Upper lobe of right lung (tissue), 1 donor: ENCODE data around the gene DUS2. TPM values are rescaled to one million over a fixed set of nuclear protein-coding genes. Genes with fewer than 3 reads are reported as not detected.
"Not testable (repeated sequence)": the region's sequence is repeated elsewhere in the genome, so short reads cannot be mapped to it uniquely, and the experiment has no call there.

ENCODE experiments used
- ATAC-seq: fragments of 200-7000 bp; cut with Tn5 transposase; one replicate; pipeline ENCODE4 v1.9.1; 2020; ENCODE audit warnings: mild to moderate bottlenecking, moderate library complexity
- DNase-seq: peaks from one replicate; pipeline ENCODE4 v3.0.0-alpha.2; 2020
- H3K27ac ChIP-seq: fragments of 200-600 bp; one replicate; pipeline ENCODE4 v1.8.0; 2022
- H3K27me3 ChIP-seq: fragments of 200-600 bp; one replicate; pipeline ENCODE4 v1.8.0; 2022; ENCODE audit warnings: mild to moderate bottlenecking
- H3K36me3 ChIP-seq: fragments of 200-600 bp; one replicate; pipeline ENCODE4 v1.8.0; 2022
- H3K4me1 ChIP-seq: fragments of 200-600 bp; one replicate; pipeline ENCODE4 v1.8.0; 2022
- H3K4me3 ChIP-seq: fragments of 200-600 bp; one replicate; pipeline ENCODE4 v1.8.0; 2022; ENCODE audit warnings: mild to moderate bottlenecking
- H3K9me3 ChIP-seq: fragments of 200-600 bp; one replicate; pipeline ENCODE4 v1.8.0; 2022
- intact Hi-C: fragments of 100-400 bp; cut with DNase I; formaldehyde crosslinking; loops from one replicate; pipeline ENCODE4 v1.11.0; 2022
- total RNA-seq: library from RNA; stranded (reverse); fragmentation: NEBNext Ultra II Directional; extraction: Animal tissue kit (Norgen Biotek cat#: 25700); gene quantifications from one replicate; pipeline ENCODE4 v1.2.1, GENCODE V29; 2021
- TF ChIP-seq, protein P1 (sequence below): fragments of 200-600 bp; IDR thresholded peaks from one replicate; pipeline ENCODE4 v1.8.0; 2022; ENCODE audit warnings: antibody characterized with exemption
- donor health status: DM: no; HTN: yes; CAD: no; lungs with severe emphysema.

DUS2 gene
- total RNA-seq, 1 donor from 2014 or later, result 11.2 TPM

DNA sequence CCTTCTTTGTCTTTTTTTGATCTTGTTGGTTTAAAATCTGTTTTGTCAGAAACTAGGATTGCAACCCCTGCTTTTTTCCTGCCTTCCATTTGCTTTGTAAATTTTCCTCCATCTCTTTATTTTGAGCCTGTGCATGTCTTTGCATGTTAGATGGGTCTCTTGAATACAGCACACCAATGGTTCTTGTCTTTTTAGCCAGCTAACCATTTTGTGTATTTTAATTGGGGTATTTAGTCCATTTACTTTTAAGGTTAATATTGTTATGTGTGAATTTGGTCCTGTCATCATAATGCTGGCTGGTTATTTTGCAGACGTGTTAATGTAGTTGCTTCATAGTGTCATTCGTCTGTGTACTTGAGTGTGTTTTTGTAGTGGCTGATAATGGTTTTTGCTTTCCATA, 88.3 kb downstream of the DUS2 start:
- TF ChIP-seq, protein P1, sequence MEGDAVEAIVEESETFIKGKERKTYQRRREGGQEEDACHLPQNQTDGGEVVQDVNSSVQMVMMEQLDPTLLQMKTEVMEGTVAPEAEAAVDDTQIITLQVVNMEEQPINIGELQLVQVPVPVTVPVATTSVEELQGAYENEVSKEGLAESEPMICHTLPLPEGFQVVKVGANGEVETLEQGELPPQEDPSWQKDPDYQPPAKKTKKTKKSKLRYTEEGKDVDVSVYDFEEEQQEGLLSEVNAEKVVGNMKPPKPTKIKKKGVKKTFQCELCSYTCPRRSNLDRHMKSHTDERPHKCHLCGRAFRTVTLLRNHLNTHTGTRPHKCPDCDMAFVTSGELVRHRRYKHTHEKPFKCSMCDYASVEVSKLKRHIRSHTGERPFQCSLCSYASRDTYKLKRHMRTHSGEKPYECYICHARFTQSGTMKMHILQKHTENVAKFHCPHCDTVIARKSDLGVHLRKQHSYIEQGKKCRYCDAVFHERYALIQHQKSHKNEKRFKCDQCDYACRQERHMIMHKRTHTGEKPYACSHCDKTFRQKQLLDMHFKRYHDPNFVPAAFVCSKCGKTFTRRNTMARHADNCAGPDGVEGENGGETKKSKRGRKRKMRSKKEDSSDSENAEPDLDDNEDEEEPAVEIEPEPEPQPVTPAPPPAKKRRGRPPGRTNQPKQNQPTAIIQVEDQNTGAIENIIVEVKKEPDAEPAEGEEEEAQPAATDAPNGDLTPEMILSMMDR, result no peak
- intact Hi-C loops, result no loop called here
- Histone ChIP-seq H3K27me3 (no peaks in the 10 kb centered on the region), H3K4me1 (peaks cover 28% of the 10 kb centered on the region), H3K27ac (no peak overlapping the region), H3K36me3 (no peaks in the 10 kb centered on the region), H3K9me3 (no peaks in the 10 kb centered on the region), H3K4me3 (no peak overlapping the region)
- DNase-seq (no peak), ATAC-seq (no peak)

DNA sequence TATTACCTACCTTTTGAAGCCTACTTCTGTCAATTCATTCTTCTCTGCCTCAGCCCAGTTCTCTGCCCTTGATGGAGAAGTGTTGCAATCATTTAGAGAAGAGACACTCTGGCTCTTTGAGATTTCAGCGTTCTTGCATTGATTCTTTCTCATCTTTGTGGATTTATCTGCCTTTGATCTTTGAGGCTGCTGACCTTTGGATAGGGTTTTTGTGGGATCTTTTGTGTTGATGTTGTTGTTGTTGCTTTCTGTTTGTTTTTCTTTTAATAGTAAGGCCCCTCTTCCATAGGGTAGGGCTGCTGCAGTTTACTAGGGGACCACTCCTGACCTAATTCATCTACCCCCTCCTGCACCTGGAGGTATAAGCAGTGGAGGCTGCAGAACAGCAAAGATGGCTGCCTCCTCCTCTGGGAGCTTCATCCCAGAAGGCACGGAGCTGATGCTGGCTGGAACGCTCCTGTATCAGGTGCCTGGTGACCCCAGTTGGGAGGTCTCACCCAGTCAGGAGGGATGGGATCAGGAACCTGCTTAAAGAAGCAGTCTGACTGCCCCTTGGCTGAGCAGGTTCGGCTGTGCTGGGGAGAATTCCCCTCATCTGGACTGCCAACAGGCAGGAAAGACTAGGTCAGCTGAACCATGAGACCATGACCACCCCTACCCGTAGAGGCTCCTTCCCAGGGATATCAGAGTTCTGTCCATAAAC, 90.1 kb downstream of the DUS2 start:
- H3K9me3 ChIP-seq, result no peaks in the 10 kb centered on the region
- no peak overlapping the region for H3K27ac ChIP-seq
- DNase-seq, result no peak
- TF ChIP-seq, protein P1, result no peak
- H3K27me3 ChIP-seq, result no peaks in the 10 kb centered on the region
- no peaks in the 10 kb centered on the region for H3K36me3 ChIP-seq
- intact Hi-C loops, result no loop called here
- ATAC-seq, result peak; percentile 39
- peaks cover 39% of the 10 kb centered on the region for H3K4me1 ChIP-seq
- no peak overlapping the region for H3K4me3 ChIP-seq

DNA sequence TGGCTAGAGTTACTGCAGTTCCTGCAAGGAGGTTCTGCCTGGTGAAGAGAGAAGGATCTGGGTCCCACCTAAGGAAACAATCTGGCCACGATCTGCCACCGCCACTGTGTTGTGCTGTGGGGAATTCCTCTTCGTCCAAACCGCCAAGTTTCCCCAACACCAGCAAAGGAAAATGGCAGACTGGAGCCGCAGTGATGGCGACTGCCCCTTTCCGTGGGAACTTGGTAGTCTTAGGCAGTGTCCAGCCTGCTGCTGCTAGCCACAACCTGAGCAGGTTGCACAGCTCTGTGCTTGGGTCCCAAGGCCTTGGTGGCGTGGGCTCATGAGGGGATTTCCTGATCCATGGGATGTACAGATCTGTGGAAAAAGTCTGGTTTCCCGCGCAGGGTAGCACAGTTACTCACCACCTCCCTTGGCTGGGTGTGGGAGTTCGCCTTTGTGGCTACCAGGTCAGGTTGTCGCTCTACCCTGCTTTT, 90.7 kb downstream of the DUS2 start:
- Histone ChIP-seq H3K9me3 (no peaks in the 10 kb centered on the region), H3K4me3 (no peak overlapping the region), H3K27me3 (no peaks in the 10 kb centered on the region), H3K36me3 (no peaks in the 10 kb centered on the region), H3K4me1 (peaks cover 39% of the 10 kb centered on the region), H3K27ac (no peak overlapping the region)
- ATAC-seq, result no peak
- intact Hi-C loops, result no loop called here
- no peak for DNase-seq
- TF ChIP-seq, protein P1, result no peak

DNA sequence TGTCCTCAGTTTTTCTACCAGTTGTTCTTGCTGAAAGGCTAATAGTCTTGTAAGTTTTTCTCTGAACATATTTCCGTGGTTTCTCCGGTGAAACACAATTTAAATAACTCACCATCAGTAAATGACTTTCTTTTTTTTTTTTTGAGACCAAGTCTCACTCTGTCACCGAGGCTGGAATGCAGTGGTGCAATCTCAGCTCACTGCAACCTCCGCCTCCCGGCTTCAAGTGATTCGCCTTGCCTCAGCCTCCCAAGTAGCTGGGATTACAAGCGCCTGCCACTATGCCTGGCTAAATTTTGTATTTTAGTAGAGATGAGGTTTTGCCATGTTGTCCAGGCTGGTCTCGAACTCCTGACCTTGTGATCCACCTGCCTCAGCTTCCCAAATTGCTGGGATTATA, 91.9 kb downstream of the DUS2 start:
- ATAC-seq, result peak; percentile 50
- intact Hi-C loops, H3K27me3 ChIP-seq, H3K4me3 ChIP-seq, H3K9me3 ChIP-seq, H3K36me3 ChIP-seq, H3K27ac ChIP-seq: not testable (repeated sequence)
- H3K4me1 ChIP-seq, result peaks cover 39% of the 10 kb centered on the region
- DNase-seq, result peak; percentile 70

DNA sequence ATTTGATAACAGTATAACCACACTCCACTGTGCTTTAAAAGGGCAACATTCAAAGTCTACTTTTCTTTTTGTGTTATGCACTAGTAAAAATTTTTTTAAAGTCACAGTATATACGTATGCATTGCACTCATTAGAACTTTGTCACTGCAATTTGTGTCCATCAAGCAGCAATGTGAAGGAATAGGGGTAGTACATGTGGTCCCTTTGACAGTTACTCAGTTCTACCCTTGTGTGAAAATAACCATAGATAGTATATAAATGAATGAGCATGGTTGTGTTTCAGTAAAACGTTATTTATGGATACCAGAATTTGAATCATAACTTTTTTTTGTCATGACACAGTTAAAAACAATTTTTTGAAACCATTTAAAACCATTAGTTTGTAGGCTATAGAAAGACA, 92.8 kb downstream of the DUS2 start:
- TF ChIP-seq, protein P1, result no peak
- H3K36me3 ChIP-seq, result no peaks in the 10 kb centered on the region
- no peaks in the 10 kb centered on the region for H3K9me3 ChIP-seq
- H3K4me3 ChIP-seq, result no peak overlapping the region
- H3K4me1 ChIP-seq, result peaks cover 39% of the 10 kb centered on the region
- intact Hi-C loops, result no loop called here
- DNase-seq, result no peak
- H3K27ac ChIP-seq, result no peak overlapping the region
- no peak for ATAC-seq
- no peaks in the 10 kb centered on the region for H3K27me3 ChIP-seq

- DNase-seq, result no peak
- intact Hi-C loops, result no loop called here
- H3K27ac ChIP-seq, result no peak overlapping the region
Observed at GRCh38 chr16:68116256-68116867, 93.3 kb downstream of the DUS2 start.

More at GRCh38 chr16:68116256-68116867, 93.3 kb downstream of the DUS2 start:
- TF ChIP-seq, protein P1, result peak; percentile 54
- Histone ChIP-seq H3K36me3 (no peaks in the 10 kb centered on the region), H3K4me3 (no peak overlapping the region), H3K9me3 (no peaks in the 10 kb centered on the region), H3K27me3 (no peaks in the 10 kb centered on the region), H3K4me1 (peaks cover 39% of the 10 kb centered on the region)
- peak; percentile 74 for ATAC-seq
